ENCODE results near the gene ARHGAP1. TPM values are rescaled to one million over a fixed set of nuclear protein-coding genes. Genes with fewer than 3 reads are reported as not detected.
"Not testable (repeated sequence)": the region's sequence is repeated elsewhere in the genome, so short reads cannot be mapped to it uniquely, and the experiment has no call there.

The ARHGAP1 gene
- total RNA-seq, 1 donor from 2014 or later: 104 TPM

DNA sequence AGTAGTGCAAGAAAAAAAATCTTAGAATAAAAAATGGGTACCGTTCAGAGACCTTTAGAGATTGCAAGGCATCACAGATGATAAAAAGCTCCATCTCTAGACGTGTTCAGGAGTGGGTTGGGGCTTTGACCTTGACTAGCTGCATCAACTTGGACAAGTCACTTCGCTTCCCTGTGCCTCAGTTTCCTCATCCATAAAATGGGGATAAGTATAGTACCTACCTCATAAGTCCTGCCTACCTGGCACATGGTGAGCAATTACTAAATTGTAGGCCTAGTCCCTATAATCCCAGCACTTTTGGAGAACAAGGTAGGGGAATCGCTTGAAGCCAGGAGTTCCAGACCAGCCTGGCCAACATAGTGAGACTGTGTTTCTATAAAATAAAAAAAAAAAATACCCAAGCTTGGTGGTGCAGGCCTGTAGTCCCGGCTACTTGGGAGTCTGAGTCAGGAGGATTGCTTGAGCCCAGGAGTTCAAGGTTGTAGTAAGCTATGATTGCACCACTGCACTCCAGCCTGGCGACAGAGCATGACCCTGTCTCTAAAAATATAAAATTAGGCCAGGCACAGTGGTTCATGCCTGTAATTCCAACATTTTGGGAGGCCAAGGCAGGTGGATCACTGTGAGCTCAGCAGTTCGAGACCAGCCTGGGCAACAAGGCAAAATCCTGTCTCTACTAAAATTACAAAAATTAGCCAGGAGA lies 12.6 kb upstream of the ARHGAP1 start:
- DNase-seq (ENCODE audit: low spot score in 2 of 2): no peak
- no peak overlapping the region for H3K4me3 ChIP-seq
- H3K27me3 ChIP-seq: no peaks in the 10 kb centered on the region
- no peaks in the 10 kb centered on the region for H3K9me3 ChIP-seq
- intact Hi-C loops (cut with DNase I): no loop called here
- peaks cover 0 to 7% of the 10 kb centered on the region in 2 donors for H3K36me3 ChIP-seq
- TF ChIP-seq, protein P1, sequence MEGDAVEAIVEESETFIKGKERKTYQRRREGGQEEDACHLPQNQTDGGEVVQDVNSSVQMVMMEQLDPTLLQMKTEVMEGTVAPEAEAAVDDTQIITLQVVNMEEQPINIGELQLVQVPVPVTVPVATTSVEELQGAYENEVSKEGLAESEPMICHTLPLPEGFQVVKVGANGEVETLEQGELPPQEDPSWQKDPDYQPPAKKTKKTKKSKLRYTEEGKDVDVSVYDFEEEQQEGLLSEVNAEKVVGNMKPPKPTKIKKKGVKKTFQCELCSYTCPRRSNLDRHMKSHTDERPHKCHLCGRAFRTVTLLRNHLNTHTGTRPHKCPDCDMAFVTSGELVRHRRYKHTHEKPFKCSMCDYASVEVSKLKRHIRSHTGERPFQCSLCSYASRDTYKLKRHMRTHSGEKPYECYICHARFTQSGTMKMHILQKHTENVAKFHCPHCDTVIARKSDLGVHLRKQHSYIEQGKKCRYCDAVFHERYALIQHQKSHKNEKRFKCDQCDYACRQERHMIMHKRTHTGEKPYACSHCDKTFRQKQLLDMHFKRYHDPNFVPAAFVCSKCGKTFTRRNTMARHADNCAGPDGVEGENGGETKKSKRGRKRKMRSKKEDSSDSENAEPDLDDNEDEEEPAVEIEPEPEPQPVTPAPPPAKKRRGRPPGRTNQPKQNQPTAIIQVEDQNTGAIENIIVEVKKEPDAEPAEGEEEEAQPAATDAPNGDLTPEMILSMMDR (IDR thresholded peaks at IDR 0.05): no peak
- H3K27ac ChIP-seq: peak overlapping the region; percentile 95 to 96
- peaks cover 5 to 37% of the 10 kb centered on the region in 2 donors for H3K4me1 ChIP-seq

GRCh38 chr11:46711303-46711702 lies 10.9 kb upstream of the ARHGAP1 start:
- peaks cover 14 to 22% of the 10 kb centered on the region in 2 donors for H3K36me3 ChIP-seq
- DNase-seq (ENCODE audit: low spot score in 2 of 2): no peak
- TF ChIP-seq, protein P1 (IDR thresholded peaks at IDR 0.05): no peak
- no peaks in the 10 kb centered on the region for H3K27me3 ChIP-seq
- peak overlapping the region; percentile 95 to 96 for H3K27ac ChIP-seq
- H3K4me1 ChIP-seq: peaks cover 5 to 37% of the 10 kb centered on the region in 2 donors
- no peaks in the 10 kb centered on the region for H3K9me3 ChIP-seq
- H3K4me3 ChIP-seq: no peak overlapping the region
- intact Hi-C loops (cut with DNase I): loop anchor here (2.0 kb wide), 1 partner anchor 25 kb away; no protein-coding TSS in a partner anchor

- H3K4me3 ChIP-seq: no peak overlapping the region
- H3K27me3 ChIP-seq: no peaks in the 10 kb centered on the region
- TF ChIP-seq, protein P1 (IDR thresholded peaks at IDR 0.05): no peak
- peaks cover 5 to 37% of the 10 kb centered on the region in 2 donors for H3K4me1 ChIP-seq
- peak; percentile 72 to 94 for DNase-seq (ENCODE audit: low spot score in 2 of 2)
- intact Hi-C loops (cut with DNase I): loop anchor here (1.0 to 2.0 kb wide), 2 partner anchors 11 to 26 kb away; partner anchors contain the start of gene ARHGAP1
- H3K27ac ChIP-seq: peak overlapping the region; percentile 95 to 96
- H3K36me3 ChIP-seq: peaks cover 18 to 27% of the 10 kb centered on the region in 2 donors
- H3K9me3 ChIP-seq: no peaks in the 10 kb centered on the region
These were observed 10.4 kb upstream of the ARHGAP1 start for GRCh38 chr11:46710821-46711269.

- DNase-seq (ENCODE audit: low spot score in 2 of 2); H3K27me3 ChIP-seq; intact Hi-C loops (cut with DNase I); H3K9me3 ChIP-seq; H3K4me3 ChIP-seq: not testable (repeated sequence)
- Histone ChIP-seq H3K27ac (peak overlapping the region; percentile 95 to 96), H3K4me1 (peaks cover 5 to 32% of the 10 kb centered on the region in 2 donors), H3K36me3 (peaks cover 32 to 42% of the 10 kb centered on the region in 2 donors)
These were observed 8.9 kb upstream of the ARHGAP1 start for GRCh38 chr11:46709351-46709750.

- TF ChIP-seq, protein P1 (IDR thresholded peaks at IDR 0.05): no peak
- Histone ChIP-seq H3K4me1 (peaks cover 6 to 19% of the 10 kb centered on the region in 2 donors), H3K9me3 (no peaks in the 10 kb centered on the region), H3K36me3 (peaks cover 51 to 60% of the 10 kb centered on the region in 2 donors), H3K27me3 (no peaks in the 10 kb centered on the region), H3K4me3 (no peak overlapping the region), H3K27ac (no peak overlapping the region)
- DNase-seq (ENCODE audit: low spot score in 2 of 2): no peak
- intact Hi-C loops (cut with DNase I): no loop called here
These were observed 6.5 kb upstream of the ARHGAP1 start for GRCh38 chr11:46706886-46707285.

GRCh38 chr11:46705070-46705688 lies 4.8 kb upstream of the ARHGAP1 start:
- DNase-seq (ENCODE audit: low spot score in 2 of 2): no peak
- Histone ChIP-seq H3K4me3 (no peak overlapping the region), H3K4me1 (peaks cover 10 to 11% of the 10 kb centered on the region in 2 donors), H3K9me3 (no peaks in the 10 kb centered on the region), H3K27ac (no peak overlapping the region), H3K27me3 (no peaks in the 10 kb centered on the region), H3K36me3 (peaks cover 51 to 60% of the 10 kb centered on the region in 2 donors)
- intact Hi-C loops (cut with DNase I): no loop called here
- TF ChIP-seq, protein P1 (IDR thresholded peaks at IDR 0.05): no peak
